BJ (cell line): ENCODE results near the gene NCK2. TPM values are rescaled to one million over a fixed set of nuclear protein-coding genes. Genes with fewer than 3 reads are reported as not detected.

Experiments used
- CTCF ChIA-PET: fragments of 350-600 bp; formaldehyde crosslinking; extraction: SDS; loops from one replicate; lab custom pipeline; 2021; ENCODE audit warnings: antibody characterized with exemption, inconsistent platforms; lab: Yijun Ruan, JAX
- POLR2A ChIA-PET: fragments of 300-600 bp; sonication (Branson Sonifier 250); formaldehyde crosslinking; extraction: SDS; loops from one replicate; lab custom pipeline; 2021; ENCODE audit warnings: antibody characterized with exemption; lab: Charles Lee
- DNase-seq: peaks from one replicate; pipeline ENCODE4 v3.0.0-alpha.2; 2011; ENCODE audit warnings: low read depth
- H3K27me3 ChIP-seq: 2 replicates; pipeline ENCODE4 v1.6.0; 2011; ENCODE audit warnings: low read length; ENCODE audit not compliant: control insufficient read depth, insufficient read depth
- H3K36me3 ChIP-seq: 2 replicates; pipeline ENCODE4 v1.5.1; 2011; ENCODE audit warnings: low read length; ENCODE audit not compliant: control insufficient read depth, insufficient read depth
- H3K4me3 ChIP-seq: 2 replicates; pipeline ENCODE4 v1.5.1; 2011; ENCODE audit warnings: low read depth, mild to moderate bottlenecking, control low read depth, low read length
- CTCF ChIP-seq: IDR thresholded peaks from 2 replicates; pipeline ENCODE4 v1.5.1; 2011; ENCODE audit warnings: low read depth, mild to moderate bottlenecking, control low read depth, inconsistent platforms, low read length, moderate library complexity; ENCODE audit not compliant: insufficient read depth
- polyA plus RNA-seq: library from polyadenylated mRNA; depleted of rRNA; stranded (reverse); fragments of >200 nt; gene quantifications from 2 replicates; pipeline ENCODE4 v1.2.3, GENCODE V29; 2011

Gene NCK2
- polyA plus RNA-seq, 1 experiment: 32.9 TPM

GRCh38 chr2:105771836-105772235 lies 27.1 kb downstream of the NCK2 start:
- Histone ChIP-seq H3K4me3 (no peak overlapping the region), H3K27me3 (no peaks in the 10 kb centered on the region), H3K36me3 (0 out of 2 replicates have a peak, but pooled peaks cover 2% of the 10 kb centered on the region)
- no peak for TF ChIP-seq CTCF
- DNase-seq: no peak
- POLR2A ChIA-PET: interaction anchor here (0.7 kb wide), 1 partner anchor 10 kb away, joined by 3 read pairs; no protein-coding TSS in a partner anchor
- CTCF ChIA-PET: interaction anchor here (0.9 kb wide), 1 partner anchor 11 kb away, joined by 3 read pairs; no protein-coding TSS in a partner anchor

- no peak for TF ChIP-seq CTCF
- DNase-seq: no peak
- H3K36me3 ChIP-seq: 0 out of 2 replicates have a peak, but pooled peaks cover 2% of the 10 kb centered on the region
- ChIA-PET POLR2A (no interaction called here), CTCF (interaction anchor here (0.9 kb wide), 2 partner anchors 10 to 57 kb away, joined by 3 read pairs; no protein-coding TSS in a partner anchor)
- H3K27me3 ChIP-seq: no peaks in the 10 kb centered on the region
- H3K4me3 ChIP-seq: no peak overlapping the region
Measured at GRCh38 chr2:105772362-105772761, 27.6 kb downstream of the NCK2 start.

- TF ChIP-seq CTCF: no peak
- POLR2A ChIA-PET: no interaction called here
- Histone ChIP-seq H3K36me3 (0 out of 2 replicates have a peak, but pooled peaks cover 2% of the 10 kb centered on the region), H3K27me3 (no peaks in the 10 kb centered on the region), H3K4me3 (no peak overlapping the region)
- CTCF ChIA-PET: no interaction called here
- DNase-seq: no peak
Measured at GRCh38 chr2:105773568-105773967, 28.9 kb downstream of the NCK2 start.

- H3K4me3 ChIP-seq: no peak overlapping the region
- TF ChIP-seq CTCF: no peak
- DNase-seq: no peak
- H3K27me3 ChIP-seq: no peaks in the 10 kb centered on the region
- POLR2A ChIA-PET: no interaction called here
- 0 out of 2 replicates have a peak, but pooled peaks cover 2% of the 10 kb centered on the region for H3K36me3 ChIP-seq
- CTCF ChIA-PET: interaction anchor here (2.3 kb wide), 1 partner anchor 15 kb away, joined by 5 read pairs; no protein-coding TSS in a partner anchor
Measured at GRCh38 chr2:105774781-105775337, 30.1 kb downstream of the NCK2 start.

GRCh38 chr2:105775809-105776559 lies 31.3 kb downstream of the NCK2 start:
- POLR2A ChIA-PET: no interaction called here
- H3K27me3 ChIP-seq: no peaks in the 10 kb centered on the region
- no peak for TF ChIP-seq CTCF

More at GRCh38 chr2:105775809-105776559, 31.3 kb downstream of the NCK2 start:
- Histone ChIP-seq H3K36me3 (0 out of 2 replicates have a peak, but pooled peaks cover 2% of the 10 kb centered on the region), H3K4me3 (no peak overlapping the region)
- CTCF ChIA-PET: interaction anchor here (2.3 kb wide), 1 partner anchor 14 kb away, joined by 5 read pairs; no protein-coding TSS in a partner anchor
- DNase-seq: no peak
